IPS DF 4.7 (cell line): ENCODE results near the gene SMCR8.
"Not testable (repeated sequence)": the region's sequence is repeated elsewhere in the genome, so short reads cannot be mapped to it uniquely, and the experiment has no call there.

ENCODE experiments used
- DNase-seq: peaks from one replicate; pipeline ENCODE4 v3.0.0-alpha.2; 2013; ENCODE audit warnings: low spot score; ENCODE audit errors: extremely low read depth

The SMCR8 gene

DNA sequence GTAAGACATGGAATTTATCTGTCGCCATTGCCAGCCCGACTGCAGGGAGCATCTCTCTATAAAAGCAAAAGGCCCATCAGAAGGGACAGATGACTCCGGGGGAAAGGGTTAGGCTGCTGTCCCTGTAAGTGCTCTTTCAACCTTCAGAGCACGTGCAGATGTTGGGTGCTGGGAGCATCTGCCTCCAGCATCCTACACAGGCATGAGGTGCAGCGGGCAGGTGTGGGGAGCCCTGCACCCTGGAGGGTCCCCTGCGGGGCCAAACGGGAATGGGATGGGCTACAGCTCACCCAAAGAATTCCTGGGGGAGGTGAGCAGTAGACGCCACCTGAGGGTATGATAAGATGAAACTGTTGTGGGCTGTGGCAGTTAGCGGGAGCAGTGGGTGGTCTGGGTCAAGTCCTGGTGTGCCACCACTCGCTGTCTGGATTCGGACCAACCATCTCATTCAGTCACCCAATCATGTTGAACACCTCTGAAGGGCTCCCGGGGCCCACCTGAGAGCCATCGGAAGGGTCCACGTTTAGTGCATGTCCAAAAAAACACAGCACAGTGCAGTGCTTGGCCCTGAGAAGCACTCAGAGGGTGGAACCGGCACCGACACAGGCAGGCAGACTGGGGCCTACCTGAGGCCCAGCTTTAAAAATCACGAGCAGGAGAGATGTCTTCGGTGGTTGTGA lies 3.8 kb downstream of the SMCR8 start:
- no peak for DNase-seq

DNA sequence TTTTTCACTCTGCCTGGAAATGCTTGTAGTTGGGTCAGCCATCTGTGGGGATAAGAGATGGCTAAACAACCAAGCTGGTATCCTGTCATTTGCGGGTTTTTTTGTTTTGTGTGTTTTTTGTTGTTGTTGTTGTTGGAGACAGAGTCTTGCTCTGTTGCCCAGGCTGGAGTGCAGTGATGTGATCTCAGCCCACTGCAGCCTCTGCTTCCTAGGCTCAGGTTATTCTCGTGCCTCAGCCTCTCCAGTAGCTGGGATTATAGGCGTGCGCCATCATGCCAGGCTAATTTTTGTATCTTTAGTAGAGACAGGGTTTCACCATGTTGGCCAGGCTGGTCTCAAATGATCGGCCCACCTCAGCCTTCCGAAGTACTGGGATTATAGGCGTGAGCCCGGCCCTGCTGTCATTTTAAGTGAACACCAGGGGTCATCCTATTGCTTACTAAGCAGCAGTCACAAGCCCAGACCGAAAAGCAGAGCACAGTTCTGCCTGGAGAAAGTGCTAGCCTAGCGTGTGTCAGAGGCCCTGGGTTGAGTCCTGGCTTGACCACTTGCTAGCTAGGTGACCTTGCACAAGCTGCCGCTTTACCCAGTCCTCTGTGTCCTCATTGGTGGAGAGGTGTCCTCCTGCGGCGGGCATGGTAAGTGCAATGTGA lies 4.6 kb downstream of the SMCR8 start:
- DNase-seq = no peak

DNA sequence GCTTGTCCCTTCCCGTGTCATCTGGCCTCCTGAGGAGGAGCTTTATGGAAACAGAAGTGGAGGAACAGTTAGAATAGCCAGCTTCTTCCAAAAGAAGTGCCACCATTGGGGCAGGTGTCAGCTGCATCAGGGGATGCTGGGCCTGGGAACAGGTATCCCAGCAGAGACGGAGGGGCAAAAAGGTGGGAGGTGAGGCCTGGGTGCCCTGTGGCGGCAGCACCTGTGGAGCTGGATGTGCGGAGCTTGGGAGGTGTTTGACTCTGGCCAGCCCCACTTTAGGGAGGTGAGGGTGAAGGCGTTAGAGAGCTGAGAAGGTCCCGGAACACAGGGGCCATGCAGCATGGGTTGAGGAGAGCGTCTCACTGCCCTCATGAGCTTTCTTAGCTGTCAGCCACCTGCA lies 5.2 kb downstream of the SMCR8 start:
- DNase-seq = no peak

DNA sequence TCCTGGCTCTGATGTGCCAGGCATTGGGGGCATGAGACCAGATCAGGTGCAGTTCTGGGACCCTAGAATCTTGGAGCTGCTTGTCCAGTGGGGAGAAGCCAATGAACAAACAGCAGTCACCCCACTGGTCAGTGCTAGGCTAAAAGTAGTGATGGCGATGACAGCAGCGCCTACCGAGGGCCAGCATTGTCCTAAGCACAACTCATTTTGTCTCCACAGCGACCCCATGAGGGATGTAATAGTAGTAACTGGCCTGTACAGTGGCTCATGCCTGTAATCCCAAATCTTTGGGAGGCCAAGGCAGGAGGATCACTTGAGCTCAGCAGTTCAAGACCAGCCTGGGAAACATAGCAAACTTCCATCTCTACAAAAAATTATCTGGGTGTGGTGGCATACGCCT lies 6.2 kb downstream of the SMCR8 start:
- DNase-seq = no peak

DNA sequence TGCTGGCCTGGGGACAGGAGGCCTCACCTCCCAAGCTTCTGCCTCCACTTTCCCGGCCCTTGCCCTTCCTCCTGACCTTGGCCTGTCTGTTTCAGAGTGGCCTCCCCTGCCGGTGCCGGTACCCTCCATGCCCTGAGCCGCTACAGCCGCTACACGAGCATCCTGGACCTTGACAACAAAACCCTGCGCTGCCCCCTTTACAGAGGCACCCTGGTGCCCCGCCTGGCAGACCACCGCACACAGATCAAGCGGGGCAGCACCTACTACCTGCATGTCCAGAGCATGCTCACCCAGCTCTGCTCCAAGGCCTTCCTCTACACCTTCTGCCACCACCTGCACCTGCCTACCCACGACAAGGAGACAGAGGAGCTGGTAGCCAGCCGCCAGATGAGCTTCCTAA lies 7.4 kb downstream of the SMCR8 start:
- no peak for DNase-seq

DNA sequence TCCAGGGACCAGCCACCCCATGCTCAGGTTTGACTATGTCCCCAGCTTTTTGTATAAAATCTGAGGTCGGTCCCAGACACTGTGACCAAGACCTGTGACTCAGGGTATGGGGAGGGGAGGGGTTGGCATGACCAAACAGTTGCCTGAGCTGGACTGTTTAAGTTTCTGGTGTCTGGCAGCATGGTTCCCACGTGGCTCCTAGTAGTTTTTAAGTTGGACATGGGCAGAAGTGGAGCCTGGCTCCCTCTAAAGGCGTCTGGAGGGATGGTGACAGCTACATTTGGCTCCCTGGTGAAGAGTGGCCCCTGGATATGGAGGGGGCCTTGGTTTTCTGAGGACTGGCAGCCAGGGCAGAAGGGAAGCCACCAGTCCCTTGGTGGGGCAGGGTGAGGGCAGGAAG lies 7.9 kb downstream of the SMCR8 start:
- DNase-seq = no peak

DNA sequence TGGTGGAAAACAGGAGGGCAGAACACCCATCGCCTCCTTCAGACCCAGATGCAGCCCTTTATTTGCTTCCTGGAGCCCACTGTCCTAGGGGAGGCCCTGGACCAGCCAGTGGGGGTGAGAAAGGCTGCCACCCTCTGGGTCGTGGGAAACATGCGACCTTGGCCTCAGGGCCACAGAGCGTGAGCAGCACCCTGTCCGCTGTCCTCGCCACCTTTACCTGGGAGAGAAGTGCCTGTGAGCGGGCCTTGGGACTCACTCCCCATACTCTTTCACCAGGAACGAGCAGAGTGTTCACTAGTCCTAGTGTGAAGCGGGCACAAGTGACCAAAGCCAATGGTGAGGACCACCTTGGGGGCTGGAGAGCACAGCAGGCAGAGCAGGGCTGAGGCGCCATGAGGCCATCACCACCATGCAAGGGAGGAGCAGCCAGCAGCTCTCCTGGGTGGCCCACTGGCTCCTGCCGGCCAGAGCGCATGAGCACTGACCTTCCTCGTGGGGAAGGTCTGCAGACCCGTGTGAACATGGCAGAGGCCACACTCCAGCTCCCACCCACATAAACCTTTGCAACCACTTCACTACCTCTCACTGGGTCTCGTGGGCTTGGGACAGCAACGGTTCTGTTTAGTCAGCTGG lies 8.5 kb downstream of the SMCR8 start:
- DNase-seq = no peak

DNA sequence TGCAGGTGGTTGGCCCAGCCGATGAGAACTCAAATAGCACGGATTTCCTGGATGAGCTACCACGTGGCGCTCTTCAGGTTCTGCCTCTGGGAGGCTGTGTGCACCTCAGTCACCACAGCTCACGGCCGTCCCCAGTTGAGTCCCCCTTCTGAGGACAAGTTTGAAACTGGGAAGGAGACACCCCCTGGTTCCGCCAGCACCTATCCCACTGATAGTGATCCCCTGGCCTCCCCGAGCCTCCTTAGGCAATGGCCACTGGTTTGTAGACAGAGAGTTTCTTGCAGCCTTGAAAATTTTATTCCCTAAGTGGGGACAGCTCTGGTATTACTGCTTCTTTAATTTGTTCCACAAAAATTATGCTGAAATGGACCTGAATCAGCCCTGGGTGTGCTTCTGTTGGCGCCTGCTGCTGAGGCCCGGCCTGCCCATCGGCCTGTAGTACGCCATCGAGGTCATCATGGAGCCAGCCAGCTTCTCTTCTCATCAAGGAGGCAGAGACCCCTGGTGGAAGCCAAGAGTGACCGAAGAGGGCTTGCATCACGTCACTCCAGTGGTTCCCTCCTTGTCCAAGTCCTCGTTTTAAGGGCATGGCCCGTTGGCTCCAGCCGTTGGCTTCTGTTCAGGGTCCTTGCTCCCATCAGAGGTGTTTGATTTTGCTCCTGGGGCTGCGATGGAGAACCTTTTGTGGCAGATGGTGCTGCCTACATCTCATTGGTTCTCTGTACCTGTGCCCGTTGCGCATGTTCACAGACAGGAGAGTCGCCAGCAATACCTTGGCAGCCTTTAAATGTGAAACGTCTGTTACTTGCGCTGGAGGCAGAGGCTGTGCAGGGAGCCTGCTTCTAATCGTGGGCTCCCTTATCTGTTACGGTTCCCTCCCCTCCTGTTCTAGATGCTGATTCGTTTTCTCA lies 9.3 kb downstream of the SMCR8 start:
- no peak for DNase-seq

DNA sequence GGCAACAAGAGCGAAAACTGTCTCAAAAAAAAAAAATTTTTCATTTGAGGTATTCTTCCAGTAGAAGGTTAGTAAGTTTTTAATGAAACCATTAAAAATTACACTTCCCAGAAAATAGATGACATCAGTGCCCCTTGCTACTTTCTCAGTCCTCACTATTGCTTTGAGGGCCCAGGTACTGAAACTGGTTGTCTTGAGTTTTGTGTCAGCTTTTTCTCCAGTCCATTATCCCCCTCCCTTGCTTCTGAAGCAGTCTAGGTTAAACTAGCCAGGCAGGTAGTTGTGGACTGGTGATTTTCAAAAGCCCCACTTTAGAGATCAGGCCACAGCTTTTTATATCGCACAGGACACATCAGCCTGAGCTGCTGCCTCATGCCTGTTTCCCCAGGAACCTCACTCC lies 10.9 kb downstream of the SMCR8 start:
- DNase-seq = no peak

DNA sequence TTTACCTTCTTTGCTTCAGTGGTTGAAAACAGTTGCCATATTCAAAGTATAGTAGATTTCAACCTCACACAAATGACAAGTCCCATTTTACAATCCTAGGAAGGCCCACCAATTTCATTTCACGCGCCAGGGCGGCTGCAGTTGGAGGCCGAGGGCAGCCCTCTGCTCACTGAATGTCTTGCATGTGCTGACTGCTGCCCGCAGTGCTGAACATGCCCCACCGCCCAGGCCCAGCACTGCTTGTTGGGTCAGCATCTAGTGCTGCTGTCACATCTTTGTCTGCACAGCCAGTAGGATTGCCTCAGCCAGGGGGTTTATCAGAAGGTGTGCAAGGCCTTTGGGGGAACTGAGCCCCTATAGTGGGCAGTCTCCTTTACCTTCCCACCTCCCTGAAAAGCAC lies 11.5 kb downstream of the SMCR8 start:
- no peak for DNase-seq

DNA sequence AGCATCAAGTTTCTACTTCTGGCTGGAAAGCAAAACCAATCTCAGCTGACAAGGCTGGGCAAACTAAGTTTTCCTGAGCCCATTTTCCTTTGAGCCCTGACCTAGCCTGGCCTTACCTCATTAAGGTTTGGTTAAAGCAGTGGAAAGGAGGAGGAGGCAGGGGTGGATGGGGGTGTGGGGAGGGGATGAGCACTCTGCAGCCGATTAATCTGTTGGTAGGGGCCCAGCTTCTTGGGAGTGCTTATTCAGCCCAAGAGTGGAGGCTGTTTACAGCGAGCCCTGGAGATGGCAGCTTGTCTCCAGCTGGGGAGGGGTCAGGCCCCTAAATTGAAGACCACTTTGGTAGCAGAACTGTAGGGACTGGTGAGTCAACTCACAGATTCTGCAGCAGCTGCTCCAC lies 12.0 kb downstream of the SMCR8 start:
- no peak for DNase-seq

DNA sequence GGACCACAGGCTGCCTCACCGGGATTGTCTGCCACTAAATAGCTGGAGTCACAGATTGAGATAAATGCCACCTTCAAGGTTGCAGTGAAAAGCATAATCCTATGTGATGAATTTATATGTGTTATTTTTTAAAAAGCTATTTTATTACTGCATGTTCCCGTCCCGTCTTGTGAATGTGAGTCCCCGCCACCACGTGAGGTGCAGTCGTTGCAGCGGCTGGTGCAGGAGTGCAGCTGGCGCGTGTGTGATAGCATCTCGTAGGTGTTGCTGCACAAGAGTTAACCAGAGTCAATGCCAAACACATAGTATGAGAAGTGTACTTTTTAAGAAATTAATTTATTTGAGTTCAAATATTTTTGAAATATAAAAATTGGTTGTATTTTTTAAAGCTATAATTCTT lies 12.5 kb downstream of the SMCR8 start:
- no peak for DNase-seq

DNA sequence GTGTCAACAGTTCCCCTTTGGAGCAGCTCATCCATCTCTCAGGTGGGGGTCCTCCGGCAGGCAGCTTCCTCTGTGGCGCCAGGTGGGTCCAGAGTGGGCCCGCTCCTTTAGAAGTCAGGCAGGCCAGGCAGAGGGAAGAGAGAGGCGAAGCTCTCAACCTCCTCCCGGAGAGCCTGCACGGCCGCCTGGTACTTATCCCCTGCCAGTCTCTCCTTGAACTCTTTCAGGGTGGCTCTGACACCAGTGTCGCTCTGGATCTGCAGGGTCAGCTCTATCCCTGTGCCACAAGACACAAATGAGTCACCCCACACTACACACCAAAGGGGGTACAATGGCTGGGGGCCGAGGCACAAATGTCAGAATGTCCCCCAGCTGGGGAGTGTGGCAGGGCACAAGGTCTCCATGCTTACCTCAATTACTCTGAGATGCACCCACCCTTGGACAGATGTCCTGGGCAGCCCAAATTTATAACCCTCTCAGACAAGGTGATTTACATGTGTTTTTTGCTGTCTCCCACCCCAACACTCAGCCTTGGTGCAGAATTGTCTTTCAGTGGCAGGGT lies 13.6 kb downstream of the SMCR8 start:
- no peak for DNase-seq

DNA sequence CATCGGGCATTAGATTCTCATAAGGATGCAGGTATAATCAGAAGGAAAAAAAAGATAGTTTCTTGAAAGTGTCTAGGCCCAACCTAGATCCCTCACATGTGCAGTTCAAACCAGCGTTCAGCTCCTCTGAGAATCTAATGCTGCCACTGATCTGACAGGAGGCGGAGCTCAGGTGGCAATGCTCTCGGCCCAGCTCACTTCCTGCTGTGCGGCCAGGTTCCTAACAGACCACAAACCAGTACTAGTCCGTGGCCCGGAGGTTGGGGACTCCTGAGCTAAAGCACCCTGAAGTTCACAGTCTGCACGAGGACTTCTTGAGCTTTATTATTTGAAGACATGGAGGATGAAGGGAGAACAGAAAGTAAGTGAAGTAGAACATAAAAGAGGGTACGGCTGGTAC lies 16.8 kb downstream of the SMCR8 start:
- DNase-seq = no peak

DNA sequence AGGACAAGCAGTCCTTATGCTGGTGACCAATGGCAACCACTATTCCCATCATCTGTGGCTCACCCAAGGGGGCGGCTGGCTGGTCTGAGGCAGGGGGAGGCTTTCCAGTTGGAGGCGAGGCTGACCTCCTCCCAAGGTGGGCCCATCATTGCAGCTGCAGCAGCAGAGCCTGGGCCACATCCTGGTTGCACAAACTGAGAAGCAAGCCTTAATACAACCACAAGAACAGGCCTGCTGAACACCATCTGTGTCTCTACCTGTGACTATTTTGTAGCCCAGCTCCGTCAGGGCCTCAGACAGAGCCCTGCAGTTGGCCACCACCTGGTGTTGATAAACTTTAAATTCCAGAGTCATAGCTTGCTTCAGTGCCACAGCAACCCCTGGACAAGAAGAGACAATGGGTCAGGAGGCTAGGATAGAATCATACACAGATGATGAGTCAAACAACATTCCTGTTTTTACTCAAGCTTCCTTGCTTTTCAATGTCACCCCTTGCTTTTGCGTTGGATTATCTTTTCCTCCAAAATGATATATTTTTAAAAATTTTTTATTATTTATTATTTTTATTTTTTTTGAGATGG lies 17.9 kb downstream of the SMCR8 start:
- DNase-seq = no peak

DNA sequence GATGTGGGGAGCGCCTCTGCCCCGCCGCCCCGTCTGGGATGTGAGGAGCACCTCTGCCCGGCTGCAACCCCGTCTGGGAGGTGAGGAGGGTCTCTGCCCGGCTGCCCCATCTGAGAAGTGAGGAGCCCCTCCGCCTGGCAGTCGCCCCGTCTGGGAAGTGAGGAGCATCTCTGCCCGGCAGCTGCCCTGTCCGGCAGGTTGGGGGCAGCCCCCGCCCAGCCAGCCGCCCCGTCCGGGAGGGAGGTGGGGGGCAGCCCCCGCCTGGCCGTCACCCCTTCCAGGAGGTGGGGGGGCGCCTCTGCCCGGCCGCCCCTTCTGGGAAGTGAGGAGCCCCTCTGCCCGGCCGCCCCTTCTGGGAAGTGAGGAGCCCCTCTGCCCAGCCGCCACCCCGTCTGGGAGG lies 23.1 kb downstream of the SMCR8 start:
- not testable (repeated sequence) for DNase-seq

DNA sequence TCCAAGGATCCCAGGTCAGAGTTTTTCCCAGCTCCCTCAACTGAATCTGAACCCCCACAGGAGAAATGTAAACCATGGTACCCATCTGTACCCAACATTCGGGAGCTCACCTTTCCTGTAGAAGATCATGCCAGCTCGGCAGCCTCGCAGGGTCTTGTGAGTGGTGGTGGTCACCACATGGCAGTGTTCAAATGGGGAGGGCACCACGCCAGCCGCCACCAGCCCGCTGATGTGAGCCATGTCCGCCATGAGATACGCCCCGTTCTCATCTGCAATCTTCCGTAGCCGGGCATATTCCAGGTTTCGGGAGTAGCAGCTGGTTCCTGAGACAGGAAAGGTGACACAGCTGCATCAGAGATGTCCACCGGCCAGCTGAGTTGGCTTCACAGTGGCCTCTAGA lies 24.8 kb downstream of the SMCR8 start:
- no peak for DNase-seq

DNA sequence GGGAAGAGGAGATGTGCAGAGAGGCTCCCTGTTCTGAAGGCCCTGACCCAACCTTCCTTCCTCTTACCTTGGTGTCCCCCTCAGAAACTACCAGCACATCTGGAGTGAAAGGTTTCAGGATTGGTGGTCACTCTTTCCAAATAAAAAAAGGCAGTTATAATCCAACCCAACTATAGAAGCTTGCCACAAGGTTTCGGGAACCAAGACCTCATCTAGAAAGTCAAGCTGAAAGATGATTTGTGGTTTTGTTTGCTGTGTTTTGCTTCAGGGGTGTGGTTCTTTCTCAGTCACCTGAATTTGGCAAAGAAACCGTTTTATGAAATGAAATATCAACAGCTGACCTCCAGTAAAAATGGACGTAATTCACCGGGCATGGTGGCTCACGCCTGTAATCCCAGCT lies 28.9 kb downstream of the SMCR8 start:
- DNase-seq = no peak

DNA sequence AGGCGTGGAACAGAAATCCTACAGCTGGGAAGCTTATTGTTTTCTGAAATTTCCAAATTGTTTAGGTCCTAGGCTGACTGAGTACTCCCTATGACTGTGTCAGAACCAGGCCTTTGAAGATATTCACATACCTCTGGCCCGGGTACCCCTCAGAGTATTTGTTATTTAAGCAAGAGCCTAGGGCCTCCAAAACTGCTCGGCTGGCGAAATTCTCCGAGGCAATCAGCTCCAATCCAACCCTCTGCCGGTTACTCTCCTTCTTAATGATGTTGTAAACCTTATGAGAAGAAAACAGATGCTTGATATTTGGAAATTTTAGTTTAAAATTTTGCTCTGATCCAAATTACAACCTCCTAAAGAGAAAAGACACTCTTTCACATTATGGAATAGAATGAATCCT lies 38.4 kb downstream of the SMCR8 start:
- DNase-seq = no peak

DNA sequence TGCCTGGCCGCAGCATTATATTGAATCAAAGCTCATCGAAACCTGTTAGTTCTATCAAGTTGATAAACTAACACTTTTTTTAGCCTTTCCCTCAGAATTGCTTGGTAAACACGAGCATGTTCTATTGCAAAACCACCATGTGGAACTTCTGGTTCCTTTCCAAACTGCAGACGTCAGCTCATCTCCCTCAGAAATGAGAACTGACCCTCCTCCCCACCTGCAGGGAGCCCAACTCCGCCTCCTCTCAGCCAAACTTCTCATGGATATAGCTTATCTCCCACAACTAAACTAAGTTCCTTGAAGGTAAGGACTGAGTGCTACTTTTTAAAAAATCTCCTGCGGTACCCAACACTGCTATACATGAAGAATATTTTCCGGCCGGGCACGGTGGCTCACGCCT lies 41.5 kb downstream of the SMCR8 start:
- no peak for DNase-seq

DNA sequence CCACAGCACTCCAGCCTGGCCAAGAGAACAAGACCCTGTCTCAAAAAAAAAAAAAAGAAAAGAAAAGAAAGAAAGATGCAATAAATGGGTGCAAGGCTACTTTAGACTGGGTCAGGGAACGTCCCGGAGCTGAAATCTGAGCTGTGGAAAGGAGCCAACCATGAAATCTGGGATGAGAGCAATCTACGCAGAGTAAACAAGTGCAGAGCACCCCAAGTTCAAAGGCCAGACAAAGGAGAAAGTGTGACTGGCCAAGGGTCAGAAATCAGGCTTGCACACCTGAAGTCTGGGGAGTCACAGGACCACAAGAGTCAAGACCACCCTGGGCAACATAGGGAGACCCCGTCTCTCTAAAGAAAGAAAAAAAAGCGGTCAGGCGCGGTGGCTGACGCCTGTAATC lies 45.4 kb downstream of the SMCR8 start:
- DNase-seq = no peak
